Measurements from ENCODE around the gene ZBTB8A. TPM values are rescaled to one million over a fixed set of nuclear protein-coding genes. Genes with fewer than 3 reads are reported as not detected.

Gene ZBTB8A
- total RNA-seq, 2 experiments from 2014 or later: 0.16 TPM; not detected in 1

DNA sequence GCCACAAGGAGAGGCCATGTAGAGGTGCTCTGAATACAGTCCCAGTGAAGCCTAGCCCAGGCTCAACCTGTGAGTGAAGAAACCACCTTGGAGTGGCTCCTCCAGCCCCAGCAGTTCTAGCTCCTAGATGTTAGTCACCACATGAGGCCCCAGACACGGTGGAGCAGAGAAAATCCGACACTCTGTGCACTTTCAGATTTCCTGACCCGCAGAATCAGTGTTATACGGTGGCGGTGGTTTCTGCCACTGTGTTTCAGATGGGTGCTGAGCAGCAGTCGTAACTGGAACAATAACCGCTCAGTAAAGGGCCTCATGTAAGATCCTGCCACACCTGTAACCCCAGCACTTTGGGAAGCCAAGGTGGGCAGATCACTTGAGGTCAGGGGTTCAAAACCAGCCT is 36.1 kb upstream of the ZBTB8A start:
- Mint-ChIP-seq H3K36me3 (ENCODE audit: low read depth) (no peaks in the 10 kb centered on the region), H3K27ac (no peak overlapping the region), H3K4me3 (no peak overlapping the region), H3K9me3 (no peaks in the 10 kb centered on the region), H3K27me3 (peaks cover 34% of the 10 kb centered on the region), H3K4me1 (ENCODE audit: low read depth) (peaks cover 3% of the 10 kb centered on the region)
- DNase-seq (no peak), ATAC-seq (no peak)
- no peak for TF ChIP-seq CTCF (IDR thresholded peaks at IDR 0.05)
- POLR2A ChIA-PET: no interaction called here
- CTCF ChIA-PET: no interaction called here
- intact Hi-C loops (cut with micrococcal nuclease): no loop called here

- ChIA-PET POLR2A (no interaction called here), CTCF (interaction anchor here (0.9 to 1.5 kb wide), 2 partner anchors 13 to 106 kb away, joined by 3 to 4 read pairs; no protein-coding TSS in a partner anchor)
- Mint-ChIP-seq H3K9me3 (no peaks in the 10 kb centered on the region), H3K4me3 (no peak overlapping the region), H3K4me1 (ENCODE audit: low read depth) (no peaks in the 10 kb centered on the region), H3K27me3 (peaks cover 13% of the 10 kb centered on the region), H3K36me3 (ENCODE audit: low read depth) (no peaks in the 10 kb centered on the region), H3K27ac (no peak overlapping the region)
- intact Hi-C loops (cut with micrococcal nuclease): no loop called here
- ATAC-seq (no peak), DNase-seq (no peak)
- no peak for TF ChIP-seq CTCF (IDR thresholded peaks at IDR 0.05)
Observed at GRCh38 chr1:32507021-32507420, 32.2 kb upstream of the ZBTB8A start.

DNA sequence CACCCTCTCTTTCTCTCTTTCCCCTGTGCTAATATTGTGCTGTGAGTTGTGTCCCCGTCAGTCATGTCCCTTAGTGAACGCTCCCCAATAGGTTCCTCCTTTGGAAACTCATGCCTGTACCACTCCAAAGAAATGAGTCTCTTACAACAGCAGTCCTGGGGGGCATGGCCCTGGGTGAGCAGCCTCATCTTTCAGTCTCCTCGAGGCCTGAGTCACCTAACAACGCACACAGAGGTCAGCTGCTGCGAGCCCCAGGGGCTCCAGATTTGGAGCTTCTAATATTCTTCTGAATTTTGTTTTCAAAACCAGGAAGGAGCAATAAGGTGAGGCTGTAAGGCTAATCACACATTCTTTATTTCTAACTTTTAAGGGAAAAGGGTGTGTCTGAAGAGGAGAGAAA is 30.5 kb upstream of the ZBTB8A start:
- intact Hi-C loops (cut with micrococcal nuclease): no loop called here
- no peaks in the 10 kb centered on the region for H3K9me3 Mint-ChIP-seq
- no peak overlapping the region for H3K27ac Mint-ChIP-seq
- no peak for TF ChIP-seq CTCF (IDR thresholded peaks at IDR 0.05)
- POLR2A ChIA-PET: no interaction called here
- DNase-seq (no peak), ATAC-seq (no peak)
- H3K36me3 Mint-ChIP-seq (ENCODE audit: low read depth): no peaks in the 10 kb centered on the region
- H3K4me1 Mint-ChIP-seq (ENCODE audit: low read depth): no peaks in the 10 kb centered on the region
- peaks cover 14% of the 10 kb centered on the region for H3K27me3 Mint-ChIP-seq
- H3K4me3 Mint-ChIP-seq: no peak overlapping the region
- CTCF ChIA-PET: interaction anchor here (1.0 to 1.6 kb wide), 2 partner anchors 10 to 12 kb away, joined by 3 to 7 read pairs; no protein-coding TSS in a partner anchor

GRCh38 chr1:32509939-32510338 is 29.3 kb upstream of the ZBTB8A start:
- Mint-ChIP-seq H3K27ac (no peak overlapping the region), H3K4me3 (no peak overlapping the region), H3K4me1 (ENCODE audit: low read depth) (no peaks in the 10 kb centered on the region), H3K27me3 (peaks cover 11% of the 10 kb centered on the region), H3K9me3 (no peaks in the 10 kb centered on the region), H3K36me3 (ENCODE audit: low read depth) (no peaks in the 10 kb centered on the region)
- ChIA-PET POLR2A (interaction anchor here (0.6 kb wide), 1 partner anchor 618 kb away, joined by 3 read pairs; no protein-coding TSS in a partner anchor), CTCF (interaction anchor here (0.7 to 1.6 kb wide), 2 partner anchors 10 to 427 kb away, joined by 3 to 7 read pairs; no protein-coding TSS in a partner anchor)
- no peak for TF ChIP-seq CTCF (IDR thresholded peaks at IDR 0.05)
- ATAC-seq: no peak
- intact Hi-C loops (cut with micrococcal nuclease): no loop called here
- DNase-seq: no peak

DNA sequence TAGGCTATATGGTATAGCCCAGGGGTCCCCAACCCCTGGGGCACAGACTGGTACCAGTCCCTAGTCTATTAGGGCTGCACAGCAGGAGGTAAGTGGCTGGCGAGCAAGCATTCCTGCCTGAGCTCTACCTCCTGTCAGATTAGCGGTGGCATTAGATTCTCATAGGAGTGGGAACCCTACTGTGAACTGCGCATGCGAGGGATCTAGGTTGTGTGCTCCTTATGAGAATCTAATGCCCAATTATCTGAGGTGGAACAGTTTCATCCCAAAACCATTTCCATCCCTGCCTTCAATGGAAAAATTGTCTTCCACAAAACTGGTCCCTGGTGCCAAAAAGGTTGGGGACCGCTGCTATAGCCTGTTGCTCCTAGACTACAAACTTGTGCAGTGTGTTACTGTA is 22.8 kb upstream of the ZBTB8A start:
- no peak for TF ChIP-seq CTCF (IDR thresholded peaks at IDR 0.05)
- Mint-ChIP-seq H3K4me1 (ENCODE audit: low read depth) (peaks cover 2% of the 10 kb centered on the region), H3K4me3 (no peak overlapping the region), H3K9me3 (no peaks in the 10 kb centered on the region), H3K27ac (no peak overlapping the region), H3K36me3 (ENCODE audit: low read depth) (no peaks in the 10 kb centered on the region), H3K27me3 (peaks cover 5% of the 10 kb centered on the region)
- no peak for DNase-seq
- ChIA-PET CTCF (no interaction called here), POLR2A (no interaction called here)
- no peak for ATAC-seq
- intact Hi-C loops (cut with micrococcal nuclease): no loop called here

All from activated CD8-positive, alpha-beta T cell treated with anti-CD3 and anti-CD28 coated beads for 36 hours (primary cell).